Measurements from ENCODE around the gene ZNF329. TPM values are rescaled to one million over a fixed set of nuclear protein-coding genes. Genes with fewer than 3 reads are reported as not detected.

Gene ZNF329
- total RNA-seq, 1 experiment from 2014 or later = 10.5 TPM

DNA sequence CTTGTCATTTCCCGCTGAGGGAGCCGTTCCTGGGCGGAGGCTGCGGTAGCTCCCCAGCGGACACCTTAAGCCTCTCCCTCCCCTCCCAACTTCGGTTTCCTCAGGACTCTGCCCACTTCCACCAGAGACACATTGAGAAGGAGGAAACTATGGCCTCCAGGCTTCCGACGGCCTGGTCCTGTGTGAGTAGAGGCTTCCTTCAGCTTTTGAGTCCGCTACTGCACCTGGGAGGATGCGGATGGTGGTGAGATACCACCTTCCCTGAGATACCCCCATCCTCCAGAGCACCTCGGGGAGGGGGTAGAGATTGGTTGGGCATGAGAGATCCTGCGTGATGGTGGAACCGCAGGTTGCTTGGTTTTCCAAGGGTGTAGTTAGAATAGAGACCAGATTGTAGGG lies 33.2 kb upstream of the ZNF329 start:
- Histone ChIP-seq H3F3A (ENCODE audit: low read length, unreplicated experiment) (no peaks in the 10 kb centered on the region), H4K20me1 (ENCODE audit: low read length) (no peaks in the 10 kb centered on the region), H3K4me2 (ENCODE audit: low read length) (peak overlapping the region; percentile 86), H3K27ac (ENCODE audit: low read length) (peak overlapping the region; percentile 88), H3K4me1 (ENCODE audit: insufficient read depth, low read length) (no peaks in the 10 kb centered on the region; the same call in 1 of the 2 replicates), H3K4me3 (ENCODE audit: low read length) (peak overlapping the region; percentile 76), H3K27me3 (ENCODE audit: low read length) (no peaks in the 10 kb centered on the region), H3K9ac (ENCODE audit: low read length) (peak overlapping the region; percentile 94), H3K9me3 (ENCODE audit: low read length) (peaks cover 56% of the 10 kb centered on the region), H2AFZ (ENCODE audit: low read length) (peak overlapping the region; percentile 91), H3K9me2 (replicated peaks; ENCODE audit: low read length) (no peaks in the 10 kb centered on the region), H3K79me2 (ENCODE audit: low read length) (peaks cover 3% of the 10 kb centered on the region; the same call in 1 of the 2 replicates), H3K36me3 (ENCODE audit: low read depth, low read length) (peaks cover 58% of the 10 kb centered on the region)
- TF ChIP-seq EZH2 (IDR thresholded peaks at IDR 0.05; ENCODE audit: low read length, unreplicated experiment) (no peak), EZH2phosphoT487 (IDR thresholded peaks at IDR 0.05; ENCODE audit: borderline replicate concordance, low read length) (no peak)
- TF ChIP-seq, protein P1, sequence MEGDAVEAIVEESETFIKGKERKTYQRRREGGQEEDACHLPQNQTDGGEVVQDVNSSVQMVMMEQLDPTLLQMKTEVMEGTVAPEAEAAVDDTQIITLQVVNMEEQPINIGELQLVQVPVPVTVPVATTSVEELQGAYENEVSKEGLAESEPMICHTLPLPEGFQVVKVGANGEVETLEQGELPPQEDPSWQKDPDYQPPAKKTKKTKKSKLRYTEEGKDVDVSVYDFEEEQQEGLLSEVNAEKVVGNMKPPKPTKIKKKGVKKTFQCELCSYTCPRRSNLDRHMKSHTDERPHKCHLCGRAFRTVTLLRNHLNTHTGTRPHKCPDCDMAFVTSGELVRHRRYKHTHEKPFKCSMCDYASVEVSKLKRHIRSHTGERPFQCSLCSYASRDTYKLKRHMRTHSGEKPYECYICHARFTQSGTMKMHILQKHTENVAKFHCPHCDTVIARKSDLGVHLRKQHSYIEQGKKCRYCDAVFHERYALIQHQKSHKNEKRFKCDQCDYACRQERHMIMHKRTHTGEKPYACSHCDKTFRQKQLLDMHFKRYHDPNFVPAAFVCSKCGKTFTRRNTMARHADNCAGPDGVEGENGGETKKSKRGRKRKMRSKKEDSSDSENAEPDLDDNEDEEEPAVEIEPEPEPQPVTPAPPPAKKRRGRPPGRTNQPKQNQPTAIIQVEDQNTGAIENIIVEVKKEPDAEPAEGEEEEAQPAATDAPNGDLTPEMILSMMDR (conservative IDR thresholded peaks at IDR 0.05; ENCODE audit: low read depth, low read length) = no peak
- ATAC-seq (no peak), DNase-seq (no peak)
- POLR2A ChIA-PET (ENCODE audit: unreplicated experiment) = interaction anchor here (0.6 kb wide), 2 partner anchors 13 to 601 kb away, joined by 3 to 8 read pairs; no protein-coding TSS in a partner anchor
- CTCF ChIA-PET = no interaction called here
- intact Hi-C loops (cut with micrococcal nuclease) = loop anchor here (2.0 kb wide), 1 partner anchor 143 kb away; the partner anchor contains the start of gene ZSCAN22
- BruUV-seq (replicated peaks) = TSS peak; percentile 73

DNA sequence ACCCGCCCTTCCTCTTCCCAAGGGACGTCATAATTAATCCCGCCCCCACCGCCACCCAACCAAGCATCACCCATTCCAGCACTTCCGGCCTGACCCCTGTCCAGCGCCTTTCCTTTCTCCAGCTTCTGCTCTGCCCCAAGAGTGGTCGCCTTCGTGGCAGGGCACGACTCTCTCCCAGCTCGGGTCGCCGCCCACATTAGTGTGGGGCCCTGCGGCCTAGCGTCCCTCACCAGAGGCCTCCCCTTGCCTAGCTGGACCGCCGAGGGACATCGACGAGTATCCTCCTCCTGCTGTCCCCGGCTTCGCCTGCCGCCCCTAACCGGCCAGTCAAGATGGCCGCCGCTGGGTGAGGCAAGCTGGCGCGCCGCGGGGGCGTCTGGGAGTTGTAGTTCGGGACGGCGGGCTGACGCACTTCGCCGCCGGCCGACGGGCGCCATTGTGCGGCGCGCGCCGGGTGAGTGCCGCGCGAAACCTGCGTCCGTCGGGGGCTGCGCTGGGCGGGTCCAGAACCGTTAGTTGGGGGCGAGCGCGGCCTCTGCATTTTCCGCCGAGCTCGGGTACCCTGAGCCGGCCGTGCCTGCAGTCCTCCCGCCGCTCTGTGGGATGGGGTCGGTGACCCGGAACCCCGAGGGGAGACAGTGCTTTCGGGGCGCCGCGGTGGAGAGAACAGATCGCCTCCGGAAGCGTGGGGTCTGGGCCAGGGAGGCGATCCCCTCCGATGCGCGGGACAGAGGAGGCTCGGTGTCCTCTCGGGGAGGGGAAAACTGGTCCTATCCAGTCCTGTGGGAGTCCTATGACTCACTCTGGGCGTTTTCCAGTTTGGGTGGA lies 32.6 kb upstream of the ZNF329 start, which contains the start of gene ZNF274:
Gene ZNF274, plus strand, starts transcription at position 73 of the 828 bp plus-strand sequence. CDS start 905 bp downstream, outside the sequence.
- DNase-seq = peak; percentile 96
- Histone ChIP-seq H4K20me1 (ENCODE audit: low read length) (no peaks in the 10 kb centered on the region), H3K36me3 (ENCODE audit: low read depth, low read length) (peaks cover 61% of the 10 kb centered on the region), H3K79me2 (ENCODE audit: low read length) (peaks cover 3% of the 10 kb centered on the region; the same call in 1 of the 2 replicates), H3F3A (ENCODE audit: low read length, unreplicated experiment) (no peaks in the 10 kb centered on the region), H3K9me2 (replicated peaks; ENCODE audit: low read length) (no peaks in the 10 kb centered on the region), H3K9me3 (ENCODE audit: low read length) (peaks cover 56% of the 10 kb centered on the region), H3K4me1 (ENCODE audit: insufficient read depth, low read length) (no peaks in the 10 kb centered on the region; the same call in 1 of the 2 replicates), H2AFZ (ENCODE audit: low read length) (peak within 1 kb of the TSS; percentile 91), H3K27me3 (ENCODE audit: low read length) (no peaks in the 10 kb centered on the region), H3K27ac (ENCODE audit: low read length) (peak within 1 kb of the TSS; percentile 88), H3K9ac (ENCODE audit: low read length) (peak within 1 kb of the TSS; percentile 94), H3K4me2 (ENCODE audit: low read length) (peak within 1 kb of the TSS; percentile 86), H3K4me3 (ENCODE audit: low read length) (peak within 1 kb of the TSS; percentile 76)
- intact Hi-C loops (cut with micrococcal nuclease) = loop anchor here (2.0 kb wide), 1 partner anchor 144 kb away; the partner anchor contains the start of gene ZSCAN22
- ATAC-seq = peak; percentile 92
- BruUV-seq (replicated peaks) = no TSS peak
- TF ChIP-seq, protein P1 (conservative IDR thresholded peaks at IDR 0.05; ENCODE audit: low read depth, low read length) = no peak
- ChIA-PET CTCF (no interaction called here), POLR2A (ENCODE audit: unreplicated experiment) (interaction anchor here (0.6 kb wide), 1 partner anchor 14 kb away, joined by 3 read pairs; no protein-coding TSS in a partner anchor)

Data from PC-3 (cell line).